ENCODE results near the gene ZNF462. TPM values are rescaled to one million over a fixed set of nuclear protein-coding genes. Genes with fewer than 3 reads are reported as not detected.

Gene ZNF462
- total and polyA plus RNA-seq, 2 of the 13 experiments (the other 11 are each of a cell fraction or from before 2014, with no cell fraction given): not detected

- DNase-seq (ENCODE audit: low spot score) (no peak), FAIRE-seq (no peak), ATAC-seq (no peak)
- POLR2A ChIA-PET: no interaction called here
- no TSS peak for BruUV-seq (replicated peaks)
- H2AFZ ChIP-seq (ENCODE audit: low read length): no peak overlapping the region
- intact Hi-C loops (cut with micrococcal nuclease; ENCODE audit: unreplicated experiment) (no loop called here), in situ Hi-C loops (cut with HindIII; ENCODE audit: extremely low pct_ligation_motif_present, low pct_unique_long_range_greater_than_20kb) (no loop called here)
- H3K36me3 ChIP-seq (replicated peaks in 1 of 2; ENCODE audit: control insufficient read depth in 1 of 2, insufficient read depth in 2 of 2, low read length in 2 of 2): no peaks in the 10 kb centered on the region
- CTCF ChIA-PET (ENCODE audit: low intra/inter-chr PET ratio, low total read pairs): no interaction called here
- no peak overlapping the region for H3K4me2 ChIP-seq (ENCODE audit: low read depth, low read length)
- H4K20me1 ChIP-seq (ENCODE audit: insufficient read depth, low read length): no peaks in the 10 kb centered on the region
- 2% methylated on average over 5 of the region's 5 CpGs for WGBS (ENCODE audit: low lambda C conversion rate)
- no peak overlapping the region for H3K27ac ChIP-seq (ENCODE audit: extremely low read length, insufficient read depth, low read length)
- H3K4me1 ChIP-seq (ENCODE audit: insufficient read depth, low read length): no peaks in the 10 kb centered on the region
- no peaks in the 10 kb centered on the region for H3K27me3 ChIP-seq (ENCODE audit: control insufficient read depth in 1 of 2, insufficient read depth in 2 of 2, low read length in 2 of 2)
- no peaks in the 10 kb centered on the region for H3K9me3 ChIP-seq (ENCODE audit: low read length)
- H3K79me2 ChIP-seq (ENCODE audit: insufficient read depth, low read length): no peaks in the 10 kb centered on the region
- H3K4me3 ChIP-seq (replicated peaks in 1 of 3; ENCODE audit: insufficient read depth in 1 of 3, low read depth in 2 of 3, low read length in 3 of 3): no peak overlapping the region
- TF ChIP-seq NFIC (IDR thresholded peaks at IDR 0.05; ENCODE audit: low read length) (no peak), THAP7 (CRISPR knock-in tag; IDR thresholded peaks at IDR 0.05) (no peak), ZNF550 (CRISPR knock-in tag; IDR thresholded peaks at IDR 0.05; ENCODE audit: borderline replicate concordance) (no peak), ZNF101 (CRISPR knock-in tag; IDR thresholded peaks at IDR 0.05; ENCODE audit: borderline replicate concordance, low read depth) (no peak), SP5 (CRISPR knock-in tag; IDR thresholded peaks at IDR 0.05; ENCODE audit: borderline replicate concordance, low read depth) (no peak), TFAP4 (IDR thresholded peaks at IDR 0.05; ENCODE audit: borderline replicate concordance, low read depth) (no peak), ZNF563 (CRISPR knock-in tag; IDR thresholded peaks at IDR 0.05) (no peak), PAF1 (CRISPR knock-in tag; IDR thresholded peaks at IDR 0.05) (no peak)
- no peak overlapping the region for H3K9ac ChIP-seq (ENCODE audit: insufficient read depth, low read depth, low read length)
Measured at GRCh38 chr9:106960258-106960657, 97.3 kb downstream of the ZNF462 start.

- H3K79me2 ChIP-seq (ENCODE audit: insufficient read depth, low read length): no peaks in the 10 kb centered on the region
- H4K20me1 ChIP-seq (ENCODE audit: insufficient read depth, low read length): no peaks in the 10 kb centered on the region
- ChIA-PET CTCF (ENCODE audit: low intra/inter-chr PET ratio, low total read pairs) (no interaction called here), POLR2A (no interaction called here)
- no peak overlapping the region for H2AFZ ChIP-seq (ENCODE audit: low read length)
- 2% methylated on average over 2 of the region's 2 CpGs for WGBS (ENCODE audit: low lambda C conversion rate)
- H3K27ac ChIP-seq (ENCODE audit: extremely low read length, insufficient read depth, low read length): no peak overlapping the region
- FAIRE-seq (no peak), DNase-seq (ENCODE audit: low spot score) (no peak), ATAC-seq (no peak)
- no peaks in the 10 kb centered on the region for H3K27me3 ChIP-seq (ENCODE audit: control insufficient read depth in 1 of 2, insufficient read depth in 2 of 2, low read length in 2 of 2)
- H3K9me3 ChIP-seq (ENCODE audit: low read length): no peaks in the 10 kb centered on the region
- in situ Hi-C loops (cut with HindIII; ENCODE audit: extremely low pct_ligation_motif_present, low pct_unique_long_range_greater_than_20kb) (no loop called here), intact Hi-C loops (cut with micrococcal nuclease; ENCODE audit: unreplicated experiment) (no loop called here)
- no peaks in the 10 kb centered on the region for H3K4me1 ChIP-seq (ENCODE audit: insufficient read depth, low read length)
- H3K9ac ChIP-seq (ENCODE audit: insufficient read depth, low read depth, low read length): no peak overlapping the region
- no peaks in the 10 kb centered on the region for H3K36me3 ChIP-seq (replicated peaks in 1 of 2; ENCODE audit: control insufficient read depth in 1 of 2, insufficient read depth in 2 of 2, low read length in 2 of 2)
- no peak overlapping the region for H3K4me3 ChIP-seq (replicated peaks in 1 of 3; ENCODE audit: insufficient read depth in 1 of 3, low read depth in 2 of 3, low read length in 3 of 3)
- TF ChIP-seq ZNF850 (CRISPR knock-in tag; conservative IDR thresholded peaks at IDR 0.05): no peak
- TF ChIP-seq ZNF530 (CRISPR knock-in tag; IDR thresholded peaks at IDR 0.05; ENCODE audit: low read depth): no peak
- TF ChIP-seq HDAC2 (CRISPR knock-in tag; IDR thresholded peaks at IDR 0.05): no peak
- TF ChIP-seq KLF15 (CRISPR knock-in tag; IDR thresholded peaks at IDR 0.05; ENCODE audit: borderline replicate concordance): no peak
- no peak for TF ChIP-seq ZNF3 (CRISPR knock-in tag; IDR thresholded peaks at IDR 0.05)
- TF ChIP-seq ISX (CRISPR knock-in tag; conservative IDR thresholded peaks at IDR 0.05): no peak
- no peak for TF ChIP-seq DDIT3 (CRISPR knock-in tag; IDR thresholded peaks at IDR 0.05)
- no peak for TF ChIP-seq HOMEZ (CRISPR knock-in tag; IDR thresholded peaks at IDR 0.05; ENCODE audit: low read depth)
- no TSS peak for BruUV-seq (replicated peaks)
- no peak overlapping the region for H3K4me2 ChIP-seq (ENCODE audit: low read depth, low read length)
Measured at GRCh38 chr9:106961623-106962022, 98.7 kb downstream of the ZNF462 start.
